Measurements from ENCODE around the gene SLC66A2. TPM values are rescaled to one million over a fixed set of nuclear protein-coding genes. Genes with fewer than 3 reads are reported as not detected.

The SLC66A2 gene
- total and polyA plus RNA-seq, 10 of the 15 experiments (the other 5 are each of a cell fraction or from before 2014, with no cell fraction given) = 0.69 to 42.5 (median 14.8) TPM

GRCh38 chr18:79926306-79926705 is 25.1 kb downstream of the SLC66A2 start:
- no TSS peak for BruUV-seq (replicated peaks)
- CTCF ChIA-PET = no interaction called here
- 93% methylated on average over 11 of the region's 11 CpGs for WGBS (ENCODE audit: insufficient coverage, insufficient replicate concordance, low lambda C conversion rate, missing lambda C conversion rate)
- TF ChIP-seq IRF5 (IDR thresholded peaks at IDR 0.05; ENCODE audit: borderline replicate concordance) = no peak
- TF ChIP-seq MYC (IDR thresholded peaks at IDR 0.05; ENCODE audit: insufficient read depth, insufficient read length, insufficient replicate concordance, low read length, severe bottlenecking) = no peak
- no peak for TF ChIP-seq BCL3 (IDR thresholded peaks at IDR 0.05; ENCODE audit: borderline replicate concordance, insufficient read depth, low read depth, low read length, poor library complexity, severe bottlenecking)
- TF ChIP-seq, protein P1, sequence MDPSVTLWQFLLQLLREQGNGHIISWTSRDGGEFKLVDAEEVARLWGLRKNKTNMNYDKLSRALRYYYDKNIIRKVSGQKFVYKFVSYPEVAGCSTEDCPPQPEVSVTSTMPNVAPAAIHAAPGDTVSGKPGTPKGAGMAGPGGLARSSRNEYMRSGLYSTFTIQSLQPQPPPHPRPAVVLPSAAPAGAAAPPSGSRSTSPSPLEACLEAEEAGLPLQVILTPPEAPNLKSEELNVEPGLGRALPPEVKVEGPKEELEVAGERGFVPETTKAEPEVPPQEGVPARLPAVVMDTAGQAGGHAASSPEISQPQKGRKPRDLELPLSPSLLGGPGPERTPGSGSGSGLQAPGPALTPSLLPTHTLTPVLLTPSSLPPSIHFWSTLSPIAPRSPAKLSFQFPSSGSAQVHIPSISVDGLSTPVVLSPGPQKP (IDR thresholded peaks at IDR 0.05; ENCODE audit: low read depth, low read length) = no peak
- TF ChIP-seq ZZZ3 (IDR thresholded peaks at IDR 0.05; ENCODE audit: control insufficient read depth, insufficient read length, low read depth) = no peak
- no peak for TF ChIP-seq ETV6 (conservative IDR thresholded peaks at IDR 0.05 in 1 of 2, IDR thresholded peaks at IDR 0.05 in 1 of 2; ENCODE audit: borderline replicate concordance in 1 of 2, low read depth in 1 of 2)
- TF ChIP-seq POLR2AphosphoS5 (IDR thresholded peaks at IDR 0.05; ENCODE audit: low read length) = no peak
- TF ChIP-seq SMC3 (IDR thresholded peaks at IDR 0.05; ENCODE audit: borderline replicate concordance, low read length) = no peak
- no peak for TF ChIP-seq NR2C2 (IDR thresholded peaks at IDR 0.05; ENCODE audit: borderline replicate concordance, control insufficient read depth, insufficient read length, low read depth)
- no peak for TF ChIP-seq ATF2 (IDR thresholded peaks at IDR 0.05; ENCODE audit: low read length)
- no peak for TF ChIP-seq FOXM1 (IDR thresholded peaks at IDR 0.05; ENCODE audit: low read depth, low read length)
- TF ChIP-seq ATF7 (IDR thresholded peaks at IDR 0.05; ENCODE audit: low read depth) = no peak
- no peak for TF ChIP-seq KDM1A (IDR thresholded peaks at IDR 0.05; ENCODE audit: borderline replicate concordance)
- TF ChIP-seq TCF7 (IDR thresholded peaks at IDR 0.05; ENCODE audit: borderline replicate concordance) = no peak
- no peak for TF ChIP-seq BCLAF1 (IDR thresholded peaks at IDR 0.05)
- TF ChIP-seq GABPA (IDR thresholded peaks at IDR 0.05; ENCODE audit: low read depth) = no peak
- TF ChIP-seq ASH2L (IDR thresholded peaks at IDR 0.05; ENCODE audit: borderline replicate concordance, low read depth) = no peak

More at GRCh38 chr18:79926306-79926705, 25.1 kb downstream of the SLC66A2 start:
- ChIA-PET POLR2A (no interaction called here), SMC1A (ENCODE audit: uncharacterized antibody, unreplicated experiment) (no interaction called here), RAD21 (ENCODE audit: unreplicated experiment) (no interaction called here)
- Histone ChIP-seq H3K4me2 (ENCODE audit: control insufficient read depth, insufficient read depth) (no peak overlapping the region), H4K20me1 (ENCODE audit: control insufficient read depth, insufficient read depth) (no peaks in the 10 kb centered on the region), H3K9me3 (replicated peaks; ENCODE audit: control insufficient read depth, insufficient read depth, low read length) (peaks cover 24% of the 10 kb centered on the region), H3K27me3 (replicated peaks in 1 of 2; ENCODE audit: control insufficient read depth in 2 of 2, insufficient read depth in 2 of 2, low read length in 1 of 2) (no peaks in the 10 kb centered on the region), H3K27ac (ENCODE audit: control insufficient read depth, insufficient read depth) (no peak overlapping the region), H3K4me3 (no peak overlapping the region), H3K36me3 (ENCODE audit: control insufficient read depth in 2 of 2, insufficient read depth in 2 of 2, low read length in 1 of 2) (peaks cover 7 to 12% of the 10 kb centered on the region in 2 experiments), H3K4me1 (ENCODE audit: control insufficient read depth, insufficient read depth, low read length) (no peaks in the 10 kb centered on the region), H3K79me2 (ENCODE audit: control insufficient read depth, insufficient read depth, low read length) (peaks cover 3% of the 10 kb centered on the region), H2AFZ (ENCODE audit: control insufficient read depth, low read depth, low read length) (no peak overlapping the region), H3K9ac (ENCODE audit: control insufficient read depth, insufficient read depth, low read length) (no peak overlapping the region)
- in situ Hi-C loops (cut with MboI) = no loop called here
- intact Hi-C loops (cut with micrococcal nuclease; ENCODE audit: unreplicated experiment) = no loop called here
- DNase-seq (ENCODE audit: low read depth, low spot score) (no peak), ATAC-seq (no peak), FAIRE-seq (no peak)

Data from GM12878 (cell line).